ENCODE data around the gene CHD2.
A peak's percentile ranks its signal among the peaks of the same experiment; 100 is the strongest.

Gene CHD2

GRCh38 chr15:93072411-93073394 lies 172.6 kb downstream of the CHD2 start:
- peak; percentile 49 for DNase-seq

GRCh38 chr15:93073465-93073952 lies 173.4 kb downstream of the CHD2 start:
- DNase-seq, result no peak

GRCh38 chr15:93074599-93074998 lies 174.5 kb downstream of the CHD2 start:
- DNase-seq, result no peak

- DNase-seq, result no peak
Observed at GRCh38 chr15:93076217-93076616, 176.1 kb downstream of the CHD2 start.

- no peak for DNase-seq
Observed at GRCh38 chr15:93076875-93077274, 176.8 kb downstream of the CHD2 start.
